Uterus (tissue), 4 donors: ENCODE data around the gene LLGL1. TPM values are rescaled to one million over a fixed set of nuclear protein-coding genes. Genes with fewer than 3 reads are reported as not detected.

Experiments used
- DNase-seq, 2 donors: peaks; one replicate each; pipeline ENCODE4 v3.0.0-alpha.2; 2019 to 2020
- H3K27ac ChIP-seq, 2 donors: fragments of 200-600 bp; sonication (generic); 1 replicate in 1 of 2; 2 replicates in 1 of 2; pipeline ENCODE4 v1.5.1; 2016 to 2018
- H3K27me3 ChIP-seq, 2 donors: fragments of 200-600 bp; sonication (generic); one replicate each; pipeline ENCODE4 v1.5.1; 2018 to 2019; ENCODE audit warnings: control low read depth in 1 of 2
- H3K36me3 ChIP-seq, 2 donors: fragments of 200-600 bp; sonication (generic); one replicate each; pipeline ENCODE4 v1.5.1; 2019; ENCODE audit warnings: control low read depth in 1 of 2
- H3K4me1 ChIP-seq, 2 donors: fragments of 200-600 bp; sonication (generic); one replicate each; pipeline ENCODE4 v1.5.1; 2018 to 2019; ENCODE audit warnings: control low read depth in 1 of 2
- H3K4me3 ChIP-seq, 2 donors: fragments of 200-600 bp; sonication (generic); 1 replicate in 1 of 2; 2 replicates in 1 of 2; pipeline ENCODE4 v1.5.1; 2018 to 2019; ENCODE audit warnings: mild to moderate bottlenecking in 1 of 2
- H3K9me3 ChIP-seq, 2 donors: fragments of 200-600 bp; sonication (generic); one replicate each; pipeline ENCODE4 v1.5.1; 2019; ENCODE audit warnings: control low read depth in 1 of 2
- POLR2A ChIP-seq, 2 donors: fragments of 450-650 bp; IDR thresholded peaks; one replicate each; pipeline ENCODE4 v1.6.1; 2016; ENCODE audit warnings: antibody characterized with exemption in 2 of 2, mild to moderate bottlenecking in 1 of 2, moderate library complexity in 1 of 2
- intact Hi-C: fragments of 100-400 bp; cut with DNase I; formaldehyde crosslinking; loops from one replicate; pipeline ENCODE4 v1.15.1; 2023; ENCODE audit warnings: low total_unique reads
- total RNA-seq, 4 donors: library from RNA; depleted of rRNA in 3 of 4; stranded (reverse); fragments of >200 nt in 3 of 4; gene quantifications; one replicate each; pipeline versions ENCODE4 v1.1.0 to v1.2.4, GENCODE V29; 2014 to 2023
- TF ChIP-seq, protein P1 (sequence below), 4 experiments: fragments of 200-600 bp in 2 of 4; fragments of 450-650 bp in 2 of 4; sonication (generic) in 2 of 4; IDR thresholded peaks; one replicate each; pipeline ENCODE4 v1.5.1; 2016 to 2019; ENCODE audit warnings: antibody characterized with exemption in 4 of 4, mild to moderate bottlenecking in 2 of 4, moderate library complexity in 1 of 4
- donor health status: DM: yes; HTN: yes; CAD: no.

LLGL1 gene
- total RNA-seq, 4 donors from 2014 or later: 7.6 to 72.0 (median 23.1) TPM

DNA sequence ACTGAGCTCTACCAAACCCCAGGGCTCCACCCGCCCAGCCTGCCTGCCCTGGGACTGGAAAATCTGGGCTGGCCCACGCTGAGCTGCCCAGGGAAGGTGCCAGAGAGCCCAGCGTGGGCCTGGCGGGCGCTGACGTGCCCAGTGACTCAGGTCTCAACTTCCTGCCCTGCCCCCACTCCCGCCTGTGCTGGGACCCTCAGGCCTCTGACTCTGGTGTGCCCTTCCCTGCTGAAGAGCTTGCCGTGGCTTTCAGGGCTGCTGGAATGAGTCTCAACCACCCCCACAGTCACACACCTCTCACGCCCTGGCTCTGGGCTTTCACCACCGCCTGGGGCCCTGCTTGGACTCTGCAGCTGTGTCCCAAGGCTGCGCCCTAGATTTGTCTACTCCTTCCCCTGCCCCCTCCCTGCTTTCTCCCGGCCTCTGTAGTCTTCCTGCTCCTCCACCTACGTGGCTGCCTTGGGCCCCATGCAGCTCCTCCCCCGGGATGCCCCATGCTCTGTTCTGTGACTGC is 10.4 kb downstream of the LLGL1 start:
- Histone ChIP-seq H3K4me1 (no peaks in the 10 kb centered on the region), H3K4me3 (no peak overlapping the region), H3K36me3 (no peaks in the 10 kb centered on the region), H3K27me3 (no peaks in the 10 kb centered on the region), H3K27ac (no peak overlapping the region), H3K9me3 (no peaks in the 10 kb centered on the region)
- TF ChIP-seq, protein P1, sequence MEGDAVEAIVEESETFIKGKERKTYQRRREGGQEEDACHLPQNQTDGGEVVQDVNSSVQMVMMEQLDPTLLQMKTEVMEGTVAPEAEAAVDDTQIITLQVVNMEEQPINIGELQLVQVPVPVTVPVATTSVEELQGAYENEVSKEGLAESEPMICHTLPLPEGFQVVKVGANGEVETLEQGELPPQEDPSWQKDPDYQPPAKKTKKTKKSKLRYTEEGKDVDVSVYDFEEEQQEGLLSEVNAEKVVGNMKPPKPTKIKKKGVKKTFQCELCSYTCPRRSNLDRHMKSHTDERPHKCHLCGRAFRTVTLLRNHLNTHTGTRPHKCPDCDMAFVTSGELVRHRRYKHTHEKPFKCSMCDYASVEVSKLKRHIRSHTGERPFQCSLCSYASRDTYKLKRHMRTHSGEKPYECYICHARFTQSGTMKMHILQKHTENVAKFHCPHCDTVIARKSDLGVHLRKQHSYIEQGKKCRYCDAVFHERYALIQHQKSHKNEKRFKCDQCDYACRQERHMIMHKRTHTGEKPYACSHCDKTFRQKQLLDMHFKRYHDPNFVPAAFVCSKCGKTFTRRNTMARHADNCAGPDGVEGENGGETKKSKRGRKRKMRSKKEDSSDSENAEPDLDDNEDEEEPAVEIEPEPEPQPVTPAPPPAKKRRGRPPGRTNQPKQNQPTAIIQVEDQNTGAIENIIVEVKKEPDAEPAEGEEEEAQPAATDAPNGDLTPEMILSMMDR (IDR thresholded peaks at IDR 0.05): no peak
- no peak for TF ChIP-seq POLR2A (IDR thresholded peaks at IDR 0.05)
- DNase-seq: no peak
- intact Hi-C loops: no loop called here

DNA sequence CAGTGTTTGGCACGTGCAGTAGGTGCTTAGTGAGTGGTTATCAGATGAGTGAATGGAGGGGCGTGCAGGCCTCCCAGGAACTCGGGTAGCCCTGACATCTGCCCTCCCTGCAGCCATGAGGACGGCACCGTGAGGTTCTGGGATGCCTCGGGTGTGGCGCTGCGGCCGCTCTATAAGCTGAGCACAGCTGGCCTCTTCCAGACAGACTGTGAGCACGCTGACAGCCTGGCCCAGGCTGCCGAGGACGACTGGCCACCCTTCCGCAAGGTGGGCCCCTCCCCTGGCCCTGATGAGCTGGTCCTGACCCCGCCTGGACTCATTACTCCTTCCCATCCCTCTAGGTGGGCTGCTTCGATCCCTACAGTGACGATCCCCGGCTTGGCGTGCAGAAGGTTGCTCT is 11.1 kb downstream of the LLGL1 start:
- Histone ChIP-seq H3K36me3 (no peaks in the 10 kb centered on the region), H3K4me1 (no peaks in the 10 kb centered on the region), H3K4me3 (no peak overlapping the region), H3K27ac (no peak overlapping the region), H3K9me3 (no peaks in the 10 kb centered on the region), H3K27me3 (no peaks in the 10 kb centered on the region)
- DNase-seq: no peak
- intact Hi-C loops: no loop called here
- TF ChIP-seq, protein P1 (IDR thresholded peaks at IDR 0.05): no peak
- TF ChIP-seq POLR2A (IDR thresholded peaks at IDR 0.05): no peak

DNA sequence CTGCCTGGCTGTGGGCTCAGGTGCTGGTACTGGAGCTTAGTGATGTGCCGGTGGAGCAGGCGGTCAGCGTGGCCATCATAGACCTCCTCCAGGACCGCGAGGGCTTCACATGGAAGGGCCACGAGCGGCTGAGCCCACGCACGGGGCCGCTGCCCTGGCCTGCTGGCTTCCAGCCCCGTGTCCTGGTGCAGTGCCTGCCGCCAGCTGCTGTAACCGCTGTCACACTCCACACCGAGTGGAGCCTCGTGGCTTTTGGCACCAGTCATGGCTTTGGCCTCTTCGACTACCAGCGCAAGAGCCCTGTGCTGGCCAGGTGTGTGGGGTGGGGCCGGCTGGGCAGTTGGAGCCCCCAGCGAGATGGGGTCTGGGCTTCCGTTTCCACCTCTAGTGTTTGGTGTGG is 12.0 kb downstream of the LLGL1 start:
- Histone ChIP-seq H3K36me3 (no peaks in the 10 kb centered on the region), H3K9me3 (no peaks in the 10 kb centered on the region), H3K27ac (no peak overlapping the region), H3K27me3 (no peaks in the 10 kb centered on the region), H3K4me1 (no peaks in the 10 kb centered on the region), H3K4me3 (no peak overlapping the region)
- intact Hi-C loops: no loop called here
- DNase-seq: no peak
- TF ChIP-seq POLR2A (IDR thresholded peaks at IDR 0.05): no peak
- TF ChIP-seq, protein P1 (IDR thresholded peaks at IDR 0.05): no peak

DNA sequence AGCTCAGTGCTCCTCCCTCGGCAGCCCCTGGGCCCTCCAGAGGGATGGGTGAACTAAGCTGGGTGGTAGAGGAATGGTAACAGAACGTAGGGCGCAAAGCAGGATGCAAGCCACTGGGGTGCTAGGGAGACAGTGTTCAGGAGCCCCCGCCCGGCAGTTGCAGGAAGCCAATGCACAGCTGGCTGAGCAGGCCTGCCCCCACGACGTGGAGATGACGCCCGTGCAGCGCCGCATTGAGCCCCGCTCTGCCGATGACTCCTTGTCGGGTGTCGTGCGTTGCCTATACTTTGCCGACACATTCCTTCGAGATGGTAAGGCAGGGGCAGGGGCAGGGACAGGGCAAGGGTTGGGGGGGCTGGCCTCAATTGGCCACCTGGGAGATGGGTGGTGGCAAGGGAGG is 12.9 kb downstream of the LLGL1 start:
- intact Hi-C loops: no loop called here
- no peaks in the 10 kb centered on the region for H3K36me3 ChIP-seq

DNA sequence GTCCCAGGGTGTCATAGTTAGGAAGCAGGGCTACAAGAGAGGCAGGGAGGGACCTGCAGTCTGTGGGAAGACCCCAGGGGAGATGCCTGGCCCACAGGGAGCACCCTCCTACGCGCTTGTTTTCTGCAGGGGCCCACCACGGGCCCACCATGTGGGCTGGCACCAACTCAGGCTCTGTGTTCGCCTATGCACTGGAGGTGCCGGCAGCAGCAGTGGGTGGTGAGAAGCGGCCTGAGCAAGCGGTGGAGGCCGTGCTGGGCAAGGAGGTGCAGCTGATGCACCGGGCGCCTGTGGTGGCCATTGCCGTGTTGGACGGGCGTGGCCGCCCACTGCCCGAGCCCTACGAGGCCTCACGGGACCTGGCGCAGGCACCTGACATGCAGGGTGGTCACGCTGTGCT is 15.0 kb downstream of the LLGL1 start:
- no peak overlapping the region for H3K27ac ChIP-seq
- H3K36me3 ChIP-seq: no peaks in the 10 kb centered on the region
- intact Hi-C loops: no loop called here
- no peaks in the 10 kb centered on the region for H3K27me3 ChIP-seq
- no peak for DNase-seq
- no peaks in the 10 kb centered on the region for H3K9me3 ChIP-seq
- no peak for TF ChIP-seq POLR2A (IDR thresholded peaks at IDR 0.05)
- TF ChIP-seq, protein P1 (IDR thresholded peaks at IDR 0.05): no peak
- no peaks in the 10 kb centered on the region for H3K4me1 ChIP-seq
- H3K4me3 ChIP-seq: no peak overlapping the region

More for the DNA sequence above, 12.9 kb downstream of the LLGL1 start:
- DNase-seq: no peak
- no peak for TF ChIP-seq POLR2A (IDR thresholded peaks at IDR 0.05)
- TF ChIP-seq, protein P1 (IDR thresholded peaks at IDR 0.05): no peak
- Histone ChIP-seq H3K9me3 (no peaks in the 10 kb centered on the region), H3K4me3 (no peak overlapping the region), H3K27ac (no peak overlapping the region), H3K27me3 (no peaks in the 10 kb centered on the region), H3K4me1 (no peaks in the 10 kb centered on the region)
